HG03378 (cell line): ENCODE results near the gene PGLYRP1.

Experiments used
- ATAC-seq: cut with Tn5 transposase; IDR thresholded peaks from one replicate; pipeline ENCODE4 v1.9.1; 2021; ENCODE audit warnings: mild to moderate bottlenecking, moderate library complexity; ENCODE audit not compliant: unreplicated experiment

The PGLYRP1 gene

GRCh38 chr19:46033401-46033800 is 10.5 kb upstream of the PGLYRP1 start:
- no peak for ATAC-seq

- ATAC-seq, result no peak
Measured at GRCh38 chr19:46032597-46033025, 9.8 kb upstream of the PGLYRP1 start.

GRCh38 chr19:46031781-46032596 is 9.1 kb upstream of the PGLYRP1 start:
- no peak for ATAC-seq

GRCh38 chr19:46030812-46031550 is 8.1 kb upstream of the PGLYRP1 start:
- ATAC-seq, result no peak

- no peak for ATAC-seq
Measured at GRCh38 chr19:46025835-46026234, 3.0 kb upstream of the PGLYRP1 start.

- no peak for ATAC-seq
Measured at GRCh38 chr19:46023311-46023779, 492 bp upstream of the PGLYRP1 start.

GRCh38 chr19:46022061-46022430 is 807 bp downstream of the PGLYRP1 start:
- no peak for ATAC-seq

- ATAC-seq, result no peak
Measured at GRCh38 chr19:46021531-46022041, 1.3 kb downstream of the PGLYRP1 start.

- no peak for ATAC-seq
Measured at GRCh38 chr19:46020819-46021125, 2.1 kb downstream of the PGLYRP1 start.

- no peak for ATAC-seq
Measured at GRCh38 chr19:46019270-46019669, 3.6 kb downstream of the PGLYRP1 start.

GRCh38 chr19:46018729-46019251 is 4.1 kb downstream of the PGLYRP1 start:
- ATAC-seq, result no peak

- ATAC-seq, result no peak
Measured at GRCh38 chr19:46017874-46018675, 4.8 kb downstream of the PGLYRP1 start.

- no peak for ATAC-seq
Measured at GRCh38 chr19:46017095-46017429, 5.8 kb downstream of the PGLYRP1 start.

- no peak for ATAC-seq
Measured at GRCh38 chr19:46016426-46017094, 6.3 kb downstream of the PGLYRP1 start.

- no peak for ATAC-seq
Measured at GRCh38 chr19:46015687-46016425, 7.0 kb downstream of the PGLYRP1 start.

- no peak for ATAC-seq
Measured at GRCh38 chr19:46014941-46015686, 7.7 kb downstream of the PGLYRP1 start.

GRCh38 chr19:46014534-46014933 is 8.3 kb downstream of the PGLYRP1 start:
- no peak for ATAC-seq

- ATAC-seq, result no peak
Measured at GRCh38 chr19:46009530-46010510, 13.0 kb downstream of the PGLYRP1 start.
